ENCODE measurements around the gene ZNF335. TPM values are rescaled to one million over a fixed set of nuclear protein-coding genes. Genes with fewer than 3 reads are reported as not detected.

Gene ZNF335
- total RNA-seq, 1 experiment from 2014 or later: 15.0 TPM

GRCh38 chr20:45927071-45927878 is 44.7 kb downstream of the ZNF335 start:
- no peaks in the 10 kb centered on the region for H3K36me3 ChIP-seq (replicated peaks; ENCODE audit: control insufficient read depth, insufficient read depth, low read length)
- H3K4me3 ChIP-seq (ENCODE audit: insufficient read depth, low read depth, low read length): no peak overlapping the region
- H3K27me3 ChIP-seq (ENCODE audit: control insufficient read depth, insufficient read depth, low read length): no peaks in the 10 kb centered on the region
- no peak for DNase-seq

- H3K36me3 ChIP-seq (replicated peaks; ENCODE audit: control insufficient read depth, insufficient read depth, low read length): no peaks in the 10 kb centered on the region
- no peaks in the 10 kb centered on the region for H3K27me3 ChIP-seq (ENCODE audit: control insufficient read depth, insufficient read depth, low read length)
- no peak for DNase-seq
- no peak overlapping the region for H3K4me3 ChIP-seq (ENCODE audit: insufficient read depth, low read depth, low read length)
Measured at GRCh38 chr20:45926731-45927070, 45.3 kb downstream of the ZNF335 start.

- DNase-seq: no peak
- Histone ChIP-seq H3K4me3 (ENCODE audit: insufficient read depth, low read depth, low read length) (no peak overlapping the region), H3K27me3 (ENCODE audit: control insufficient read depth, insufficient read depth, low read length) (no peaks in the 10 kb centered on the region), H3K36me3 (replicated peaks; ENCODE audit: control insufficient read depth, insufficient read depth, low read length) (no peaks in the 10 kb centered on the region)
Measured at GRCh38 chr20:45925821-45926506, 46.0 kb downstream of the ZNF335 start.

GRCh38 chr20:45924391-45925261 is 47.4 kb downstream of the ZNF335 start:
- Histone ChIP-seq H3K27me3 (ENCODE audit: control insufficient read depth, insufficient read depth, low read length) (no peaks in the 10 kb centered on the region), H3K4me3 (ENCODE audit: insufficient read depth, low read depth, low read length) (no peak overlapping the region), H3K36me3 (replicated peaks; ENCODE audit: control insufficient read depth, insufficient read depth, low read length) (no peaks in the 10 kb centered on the region)
- no peak for DNase-seq

GRCh38 chr20:45921337-45922189 is 50.4 kb downstream of the ZNF335 start:
- Histone ChIP-seq H3K4me3 (ENCODE audit: insufficient read depth, low read depth, low read length) (no peak overlapping the region), H3K36me3 (replicated peaks; ENCODE audit: control insufficient read depth, insufficient read depth, low read length) (no peaks in the 10 kb centered on the region), H3K27me3 (ENCODE audit: control insufficient read depth, insufficient read depth, low read length) (no peaks in the 10 kb centered on the region)
- DNase-seq: no peak

GRCh38 chr20:45920462-45921336 is 51.3 kb downstream of the ZNF335 start:
- Histone ChIP-seq H3K36me3 (replicated peaks; ENCODE audit: control insufficient read depth, insufficient read depth, low read length) (no peaks in the 10 kb centered on the region), H3K27me3 (ENCODE audit: control insufficient read depth, insufficient read depth, low read length) (no peaks in the 10 kb centered on the region), H3K4me3 (ENCODE audit: insufficient read depth, low read depth, low read length) (no peak overlapping the region)
- no peak for DNase-seq

GRCh38 chr20:45919542-45920399 is 52.2 kb downstream of the ZNF335 start:
- Histone ChIP-seq H3K4me3 (ENCODE audit: insufficient read depth, low read depth, low read length) (no peak overlapping the region), H3K36me3 (replicated peaks; ENCODE audit: control insufficient read depth, insufficient read depth, low read length) (no peaks in the 10 kb centered on the region), H3K27me3 (ENCODE audit: control insufficient read depth, insufficient read depth, low read length) (no peaks in the 10 kb centered on the region)
- no peak for DNase-seq

GRCh38 chr20:45918779-45919537 is 53.0 kb downstream of the ZNF335 start:
- no peak for DNase-seq
- Histone ChIP-seq H3K4me3 (ENCODE audit: insufficient read depth, low read depth, low read length) (no peak overlapping the region), H3K36me3 (replicated peaks; ENCODE audit: control insufficient read depth, insufficient read depth, low read length) (no peaks in the 10 kb centered on the region), H3K27me3 (ENCODE audit: control insufficient read depth, insufficient read depth, low read length) (no peaks in the 10 kb centered on the region)

GRCh38 chr20:45918182-45918737 is 53.7 kb downstream of the ZNF335 start:
- Histone ChIP-seq H3K27me3 (ENCODE audit: control insufficient read depth, insufficient read depth, low read length) (no peaks in the 10 kb centered on the region), H3K4me3 (ENCODE audit: insufficient read depth, low read depth, low read length) (no peak overlapping the region), H3K36me3 (replicated peaks; ENCODE audit: control insufficient read depth, insufficient read depth, low read length) (no peaks in the 10 kb centered on the region)
- no peak for DNase-seq

- Histone ChIP-seq H3K27me3 (ENCODE audit: control insufficient read depth, insufficient read depth, low read length) (no peaks in the 10 kb centered on the region), H3K4me3 (ENCODE audit: insufficient read depth, low read depth, low read length) (no peak overlapping the region), H3K36me3 (replicated peaks; ENCODE audit: control insufficient read depth, insufficient read depth, low read length) (no peaks in the 10 kb centered on the region)
- DNase-seq: no peak
Measured at GRCh38 chr20:45917790-45918141, 54.2 kb downstream of the ZNF335 start.

GRCh38 chr20:45913116-45913515 is 58.9 kb downstream of the ZNF335 start:
- DNase-seq: no peak

GRCh38 chr20:45912344-45912682 is 59.7 kb downstream of the ZNF335 start:
- peak overlapping the region; percentile 77 for H3K4me3 ChIP-seq (ENCODE audit: insufficient read depth, low read depth, low read length)
- H3K36me3 ChIP-seq (replicated peaks; ENCODE audit: control insufficient read depth, insufficient read depth, low read length): peaks cover 12% of the 10 kb centered on the region
- H3K27me3 ChIP-seq (ENCODE audit: control insufficient read depth, insufficient read depth, low read length): peaks cover 2% of the 10 kb centered on the region; the same call in 1 of the 2 replicates
- DNase-seq: peak; percentile 41

More at GRCh38 chr20:45913116-45913515, 58.9 kb downstream of the ZNF335 start:
- Histone ChIP-seq H3K36me3 (replicated peaks; ENCODE audit: control insufficient read depth, insufficient read depth, low read length) (peaks cover 9% of the 10 kb centered on the region), H3K4me3 (ENCODE audit: insufficient read depth, low read depth, low read length) (no peak overlapping the region), H3K27me3 (ENCODE audit: control insufficient read depth, insufficient read depth, low read length) (peaks cover 2% of the 10 kb centered on the region; the same call in 1 of the 2 replicates)

All from H7 (cell line).